ENCODE results near the gene HNF4A. TPM values are rescaled to one million over a fixed set of nuclear protein-coding genes. Genes with fewer than 3 reads are reported as not detected.

Gene HNF4A
- total RNA-seq, 1 experiment from 2014 or later = 0.15 TPM

GRCh38 chr20:44396369-44397130 lies 41.1 kb downstream of the HNF4A start:
- no peak overlapping the region for H3K4me3 Mint-ChIP-seq
- no peaks in the 10 kb centered on the region for H3K36me3 Mint-ChIP-seq
- TF ChIP-seq ZNF532 (CRISPR knock-in tag; IDR thresholded peaks at IDR 0.05; ENCODE audit: borderline replicate concordance) (no peak), OVOL2 (CRISPR knock-in tag; IDR thresholded peaks at IDR 0.05; ENCODE audit: borderline replicate concordance) (no peak), ZNF671 (CRISPR knock-in tag; IDR thresholded peaks at IDR 0.05) (no peak), CDX4 (CRISPR knock-in tag; IDR thresholded peaks at IDR 0.05; ENCODE audit: borderline replicate concordance) (no peak), TEAD4 (CRISPR knock-in tag; IDR thresholded peaks at IDR 0.05) (no peak), CREM (CRISPR knock-in tag; IDR thresholded peaks at IDR 0.05) (no peak), ERG (CRISPR knock-in tag; IDR thresholded peaks at IDR 0.05) (no peak), SMAD3 (CRISPR knock-in tag; IDR thresholded peaks at IDR 0.05; ENCODE audit: borderline replicate concordance) (no peak), NFE2L1 (CRISPR knock-in tag; IDR thresholded peaks at IDR 0.05) (no peak), E2F4 (CRISPR knock-in tag; IDR thresholded peaks at IDR 0.05; ENCODE audit: borderline replicate concordance, low read depth) (no peak)
- no peak overlapping the region for H3K27ac Mint-ChIP-seq
- ChIA-PET CTCF (interaction anchor here (1.0 to 4.0 kb wide), 5 partner anchors 9 to 214 kb away, joined by 3 to 12 read pairs (median 4); no protein-coding TSS in a partner anchor), POLR2A (no interaction called here)
- no peaks in the 10 kb centered on the region for H3K9me3 Mint-ChIP-seq
- no peaks in the 10 kb centered on the region for H3K4me1 Mint-ChIP-seq
- ATAC-seq (peak; percentile 43; the same call in 1 of the 2 replicates), DNase-seq (ENCODE audit: low spot score) (no peak)
- no peaks in the 10 kb centered on the region for H3K27me3 Mint-ChIP-seq (ENCODE audit: low read depth)

GRCh38 chr20:44398335-44398734 lies 42.8 kb downstream of the HNF4A start:
- DNase-seq (ENCODE audit: low spot score) = no peak
- no peaks in the 10 kb centered on the region for H3K4me1 Mint-ChIP-seq
- CTCF ChIA-PET = interaction anchor here (0.6 to 1.6 kb wide), 5 partner anchors 10 to 181 kb away, joined by 3 to 5 read pairs (median 4); no protein-coding TSS in a partner anchor
- POLR2A ChIA-PET = no interaction called here
- no peaks in the 10 kb centered on the region for H3K36me3 Mint-ChIP-seq
- H3K9me3 Mint-ChIP-seq = no peaks in the 10 kb centered on the region
- no peak overlapping the region for H3K27ac Mint-ChIP-seq
- H3K27me3 Mint-ChIP-seq (ENCODE audit: low read depth) = no peaks in the 10 kb centered on the region
- H3K4me3 Mint-ChIP-seq = no peak overlapping the region
- no peak for ATAC-seq
- TF ChIP-seq FOXK1 (CRISPR knock-in tag; IDR thresholded peaks at IDR 0.05) (no peak), GABPB1 (CRISPR knock-in tag; IDR thresholded peaks at IDR 0.05) (no peak), KAT7 (CRISPR knock-in tag; IDR thresholded peaks at IDR 0.05; ENCODE audit: borderline replicate concordance) (no peak), ETV6 (CRISPR knock-in tag; IDR thresholded peaks at IDR 0.05) (no peak), PRDM15 (CRISPR knock-in tag; IDR thresholded peaks at IDR 0.05) (no peak), ATF1 (CRISPR knock-in tag; IDR thresholded peaks at IDR 0.05) (no peak), CREM (CRISPR knock-in tag; IDR thresholded peaks at IDR 0.05) (no peak), ZNF671 (CRISPR knock-in tag; IDR thresholded peaks at IDR 0.05) (no peak), HMGXB4 (CRISPR knock-in tag; IDR thresholded peaks at IDR 0.05) (no peak), TEAD4 (CRISPR knock-in tag; IDR thresholded peaks at IDR 0.05) (no peak), ESRRA (CRISPR knock-in tag; IDR thresholded peaks at IDR 0.05; ENCODE audit: borderline replicate concordance) (no peak), TEAD1 (CRISPR knock-in tag; IDR thresholded peaks at IDR 0.05) (no peak)
- TF ChIP-seq, protein P1, sequence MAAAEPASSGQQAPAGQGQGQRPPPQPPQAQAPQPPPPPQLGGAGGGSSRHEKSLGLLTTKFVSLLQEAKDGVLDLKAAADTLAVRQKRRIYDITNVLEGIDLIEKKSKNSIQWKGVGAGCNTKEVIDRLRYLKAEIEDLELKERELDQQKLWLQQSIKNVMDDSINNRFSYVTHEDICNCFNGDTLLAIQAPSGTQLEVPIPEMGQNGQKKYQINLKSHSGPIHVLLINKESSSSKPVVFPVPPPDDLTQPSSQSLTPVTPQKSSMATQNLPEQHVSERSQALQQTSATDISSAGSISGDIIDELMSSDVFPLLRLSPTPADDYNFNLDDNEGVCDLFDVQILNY (CRISPR knock-in tag; IDR thresholded peaks at IDR 0.05) = no peak
